ENCODE measurements around the gene RAG1. TPM values are rescaled to one million over a fixed set of nuclear protein-coding genes. Genes with fewer than 3 reads are reported as not detected.

The RAG1 gene
- total and polyA plus RNA-seq, 2 of the 13 experiments (the other 11 are each of a cell fraction or from before 2014, with no cell fraction given), result 0.11 to 0.15 TPM

GRCh38 chr11:36615826-36616225 lies 48.0 kb downstream of the RAG1 start:
- no peak for TF ChIP-seq MAFK (conservative IDR thresholded peaks at IDR 0.05 in 1 of 2, IDR thresholded peaks at IDR 0.05 in 1 of 2; ENCODE audit: low read length in 2 of 2)
- no peak for TF ChIP-seq ZFP41 (CRISPR knock-in tag; IDR thresholded peaks at IDR 0.05; ENCODE audit: borderline replicate concordance)
- TF ChIP-seq SNAI1 (CRISPR knock-in tag; IDR thresholded peaks at IDR 0.05; ENCODE audit: borderline replicate concordance), result no peak
- TF ChIP-seq TBX3 (IDR thresholded peaks at IDR 0.05; ENCODE audit: borderline replicate concordance), result no peak
- TF ChIP-seq MLX (CRISPR knock-in tag; IDR thresholded peaks at IDR 0.05), result no peak
- no peak for TF ChIP-seq HOXA3 (CRISPR knock-in tag; IDR thresholded peaks at IDR 0.05)
- no peak for TF ChIP-seq ELF1 (CRISPR knock-in tag; IDR thresholded peaks at IDR 0.05)
- Histone ChIP-seq H3K4me3 (replicated peaks in 1 of 3; ENCODE audit: insufficient read depth in 1 of 3, low read depth in 2 of 3, low read length in 3 of 3) (no peak overlapping the region), H4K20me1 (ENCODE audit: insufficient read depth, low read length) (no peaks in the 10 kb centered on the region), H3K36me3 (replicated peaks in 1 of 2; ENCODE audit: control insufficient read depth in 1 of 2, insufficient read depth in 2 of 2, low read length in 2 of 2) (no peaks in the 10 kb centered on the region), H3K27me3 (ENCODE audit: control insufficient read depth in 1 of 2, insufficient read depth in 2 of 2, low read length in 2 of 2) (no peaks in the 10 kb centered on the region; a peak in 1 of 5 replicates), H3K4me2 (ENCODE audit: low read depth, low read length) (no peak overlapping the region), H2AFZ (ENCODE audit: low read length) (no peak overlapping the region), H3K79me2 (ENCODE audit: insufficient read depth, low read length) (no peaks in the 10 kb centered on the region), H3K4me1 (ENCODE audit: insufficient read depth, low read length) (no peaks in the 10 kb centered on the region), H3K27ac (ENCODE audit: extremely low read length, insufficient read depth, low read length) (no peak overlapping the region), H3K9me3 (ENCODE audit: low read length) (no peaks in the 10 kb centered on the region), H3K9ac (ENCODE audit: insufficient read depth, low read depth, low read length) (no peak overlapping the region)
- intact Hi-C loops (cut with micrococcal nuclease; ENCODE audit: unreplicated experiment) (no loop called here), in situ Hi-C loops (cut with HindIII; ENCODE audit: extremely low pct_ligation_motif_present, low pct_unique_long_range_greater_than_20kb) (no loop called here)
- WGBS (ENCODE audit: low lambda C conversion rate), result 91% methylated on average over 3 of the region's 3 CpGs
- ATAC-seq (no peak), FAIRE-seq (no peak), DNase-seq (ENCODE audit: low spot score) (no peak)
- BruUV-seq (replicated peaks), result no TSS peak
- CTCF ChIA-PET (ENCODE audit: low intra/inter-chr PET ratio, low total read pairs), result no interaction called here
- POLR2A ChIA-PET, result no interaction called here

- H3K4me1 ChIP-seq (ENCODE audit: insufficient read depth, low read length), result no peaks in the 10 kb centered on the region
- no peak overlapping the region for H3K4me3 ChIP-seq (replicated peaks in 1 of 3; ENCODE audit: insufficient read depth in 1 of 3, low read depth in 2 of 3, low read length in 3 of 3)
- no TSS peak for BruUV-seq (replicated peaks)
- no peaks in the 10 kb centered on the region for H3K79me2 ChIP-seq (ENCODE audit: insufficient read depth, low read length)
- no peak for TF ChIP-seq ZNF234 (CRISPR knock-in tag; conservative IDR thresholded peaks at IDR 0.05)
- no peak for TF ChIP-seq MTF2 (CRISPR knock-in tag; IDR thresholded peaks at IDR 0.05; ENCODE audit: borderline replicate concordance)
- TF ChIP-seq POLR2A (IDR thresholded peaks at IDR 0.05; ENCODE audit: insufficient read depth in 1 of 2, low read depth in 2 of 2, low read length in 2 of 2), result no peak
- TF ChIP-seq ZKSCAN5 (CRISPR knock-in tag; IDR thresholded peaks at IDR 0.05), result no peak
- TF ChIP-seq NFYC (CRISPR knock-in tag; IDR thresholded peaks at IDR 0.05), result no peak
- TF ChIP-seq MXI1 (IDR thresholded peaks at IDR 0.05; ENCODE audit: borderline replicate concordance, low read depth, low read length), result no peak
- CTCF ChIA-PET (ENCODE audit: low intra/inter-chr PET ratio, low total read pairs), result no interaction called here
- no peaks in the 10 kb centered on the region for H3K9me3 ChIP-seq (ENCODE audit: low read length)
- FAIRE-seq (no peak), DNase-seq (ENCODE audit: low spot score) (no peak), ATAC-seq (no peak)
- no peaks in the 10 kb centered on the region for H3K36me3 ChIP-seq (replicated peaks in 1 of 2; ENCODE audit: control insufficient read depth in 1 of 2, insufficient read depth in 2 of 2, low read length in 2 of 2)
- no peak overlapping the region for H3K27ac ChIP-seq (ENCODE audit: extremely low read length, insufficient read depth, low read length)
- H4K20me1 ChIP-seq (ENCODE audit: insufficient read depth, low read length), result no peaks in the 10 kb centered on the region
- H2AFZ ChIP-seq (ENCODE audit: low read length), result no peak overlapping the region
- H3K27me3 ChIP-seq (ENCODE audit: control insufficient read depth in 1 of 2, insufficient read depth in 2 of 2, low read length in 2 of 2), result no peaks in the 10 kb centered on the region; a peak in 1 of 5 replicates
- intact Hi-C loops (cut with micrococcal nuclease; ENCODE audit: unreplicated experiment) (no loop called here), in situ Hi-C loops (cut with HindIII; ENCODE audit: extremely low pct_ligation_motif_present, low pct_unique_long_range_greater_than_20kb) (no loop called here)
- no peak overlapping the region for H3K4me2 ChIP-seq (ENCODE audit: low read depth, low read length)
- 71% methylated on average over 6 of the region's 6 CpGs for whole genome bisulfite sequencing (ENCODE audit: low lambda C conversion rate)
- no peak overlapping the region for H3K9ac ChIP-seq (ENCODE audit: insufficient read depth, low read depth, low read length)
- POLR2A ChIA-PET, result no interaction called here
Measured at GRCh38 chr11:36617543-36618362, 49.9 kb downstream of the RAG1 start.
